ENCODE data around the gene PRKCA. TPM values are rescaled to one million over a fixed set of nuclear protein-coding genes. Genes with fewer than 3 reads are reported as not detected.
A peak's percentile ranks its signal among the peaks of the same experiment; 100 is the strongest.

Gene PRKCA
- total and polyA plus RNA-seq, 9 of the 15 experiments (the other 6 are each of a cell fraction or from before 2014, with no cell fraction given), result 3.2 to 33.0 (median 17.8) TPM

- no peak for TF ChIP-seq ZNF174 (CRISPR knock-in tag; IDR thresholded peaks at IDR 0.05)
- no peak for TF ChIP-seq SRSF1 (IDR thresholded peaks at IDR 0.05; ENCODE audit: low read depth, low read length)
- peak; percentile 45; the same call in 1 of the 2 replicates for TF ChIP-seq EP300 (IDR thresholded peaks at IDR 0.05; ENCODE audit: low read length)
- TF ChIP-seq TFAP4 (CRISPR knock-in tag; IDR thresholded peaks at IDR 0.05; ENCODE audit: borderline replicate concordance), result no peak
- TF ChIP-seq SNRNP70 (optimal IDR thresholded peaks at IDR 0.05; ENCODE audit: low read depth, low read length), result no peak
- no peak for TF ChIP-seq NCOA4 (IDR thresholded peaks at IDR 0.05; ENCODE audit: partially characterized antibody)
- TF ChIP-seq GTF3C2 (IDR thresholded peaks at IDR 0.05; ENCODE audit: borderline replicate concordance, extremely low read depth, insufficient read length), result no peak
- TF ChIP-seq SFPQ (IDR thresholded peaks at IDR 0.05; ENCODE audit: low read depth, low read length), result no peak
- TF ChIP-seq E2F6 (IDR thresholded peaks at IDR 0.05; ENCODE audit: borderline replicate concordance in 1 of 2, extremely low read depth in 1 of 2, insufficient read depth in 1 of 2, insufficient read length in 1 of 2, low read depth in 1 of 2, low read length in 1 of 2, poor library complexity in 1 of 2, severe bottlenecking in 1 of 2), result no peak
- TF ChIP-seq GATA2 (CRISPR knock-in tag; IDR thresholded peaks at IDR 0.05), result no peak; the same call in 1 of the 2 replicates
- TF ChIP-seq ZFP91 (CRISPR knock-in tag; IDR thresholded peaks at IDR 0.05), result no peak
- no peak for TF ChIP-seq ZNF274 (IDR thresholded peaks at IDR 0.05; ENCODE audit: borderline replicate concordance, low read depth, low read length)
- no peak for TF ChIP-seq KDM5B (IDR thresholded peaks at IDR 0.05; ENCODE audit: insufficient replicate concordance, low read depth, low read length)
- no peak for TF ChIP-seq ZKSCAN1 (IDR thresholded peaks at IDR 0.05; ENCODE audit: low read depth, low read length)
- TF ChIP-seq ZBTB7A (IDR thresholded peaks at IDR 0.05; ENCODE audit: borderline replicate concordance, control insufficient read depth, low read depth, low read length), result no peak
Measured at GRCh38 chr17:66272811-66273585, 29.4 kb upstream of the PRKCA start (continued).

All from K562 (cell line).